Right atrium auricular region (tissue), 2 donors: ENCODE measurements around the gene HOXD8. TPM values are rescaled to one million over a fixed set of nuclear protein-coding genes. Genes with fewer than 3 reads are reported as not detected.

Experiments used
- DNase-seq: peaks from one replicate; pipeline ENCODE4 v3.0.0-alpha.2; 2019; ENCODE audit warnings: low spot score
- H3K27ac ChIP-seq, 2 donors: fragments of 200-600 bp; sonication (generic); 1 replicate in 1 of 2; 2 replicates in 1 of 2; pipeline ENCODE4 v1.5.1; 2016 to 2019
- H3K27me3 ChIP-seq, 2 donors: fragments of 200-600 bp; sonication (generic); one replicate each; pipeline versions ENCODE4 v1.5.1 to v1.6.0; 2017 to 2019
- H3K36me3 ChIP-seq: fragments of 200-600 bp; sonication (generic); one replicate; pipeline ENCODE4 v1.5.1; 2016
- H3K4me1 ChIP-seq, 2 donors: fragments of 200-600 bp; sonication (generic); one replicate each; pipeline versions ENCODE4 v1.5.1 to v1.6.0; 2017 to 2019
- H3K4me3 ChIP-seq, 2 donors: fragments of 200-600 bp; sonication (generic); 1 replicate in 1 of 2; 2 replicates in 1 of 2; pipeline ENCODE4 v1.5.1; 2017 to 2019; ENCODE audit warnings: mild to moderate bottlenecking in 1 of 2, moderate library complexity in 1 of 2
- H3K9me3 ChIP-seq, 2 donors: fragments of 200-600 bp; sonication (generic); one replicate each; pipeline ENCODE4 v1.5.1; 2019
- CTCF ChIP-seq, 2 donors: fragments of 200-600 bp; sonication (generic); IDR thresholded peaks; one replicate each; pipeline ENCODE4 v1.5.1; 2019; ENCODE audit warnings: antibody characterized with exemption in 2 of 2
- total RNA-seq, 2 donors: library from RNA; depleted of rRNA; stranded (reverse); fragments of >200 nt; gene quantifications; one replicate each; pipeline ENCODE4 v1.1.0, GENCODE V29; 2016

HOXD8 gene
- total RNA-seq, 2 donors from 2014 or later: 0.55 to 1.1 TPM

GRCh38 chr2:176147800-176148496 is 18.4 kb downstream of the HOXD8 start:
- H3K27ac ChIP-seq: no peak overlapping the region
- peaks cover 31 to 40% of the 10 kb centered on the region in 2 donors for H3K27me3 ChIP-seq
- no peak for DNase-seq
- H3K4me1 ChIP-seq: peaks cover 0 to 10% of the 10 kb centered on the region in 2 donors
- no peak overlapping the region for H3K4me3 ChIP-seq
- no peaks in the 10 kb centered on the region for H3K36me3 ChIP-seq
- no peaks in the 10 kb centered on the region for H3K9me3 ChIP-seq
- no peak for TF ChIP-seq CTCF (IDR thresholded peaks at IDR 0.05)

- peaks cover 36 to 40% of the 10 kb centered on the region in 2 donors for H3K27me3 ChIP-seq
- peaks cover 0 to 10% of the 10 kb centered on the region in 2 donors for H3K4me1 ChIP-seq
- H3K27ac ChIP-seq: no peak overlapping the region
- no peaks in the 10 kb centered on the region for H3K9me3 ChIP-seq
- H3K36me3 ChIP-seq: no peaks in the 10 kb centered on the region
- no peak for DNase-seq
- no peak for TF ChIP-seq CTCF (IDR thresholded peaks at IDR 0.05)
- no peak overlapping the region for H3K4me3 ChIP-seq
These were observed 19.4 kb downstream of the HOXD8 start for GRCh38 chr2:176148751-176149421.

GRCh38 chr2:176149481-176149938 is 20.0 kb downstream of the HOXD8 start:
- H3K9me3 ChIP-seq: no peaks in the 10 kb centered on the region
- peaks cover 0 to 10% of the 10 kb centered on the region in 2 donors for H3K4me1 ChIP-seq
- no peak overlapping the region for H3K4me3 ChIP-seq
- no peak for DNase-seq
- TF ChIP-seq CTCF (IDR thresholded peaks at IDR 0.05): no peak
- peaks cover 39 to 40% of the 10 kb centered on the region in 2 donors for H3K27me3 ChIP-seq
- no peak overlapping the region for H3K27ac ChIP-seq
- no peaks in the 10 kb centered on the region for H3K36me3 ChIP-seq

DNA sequence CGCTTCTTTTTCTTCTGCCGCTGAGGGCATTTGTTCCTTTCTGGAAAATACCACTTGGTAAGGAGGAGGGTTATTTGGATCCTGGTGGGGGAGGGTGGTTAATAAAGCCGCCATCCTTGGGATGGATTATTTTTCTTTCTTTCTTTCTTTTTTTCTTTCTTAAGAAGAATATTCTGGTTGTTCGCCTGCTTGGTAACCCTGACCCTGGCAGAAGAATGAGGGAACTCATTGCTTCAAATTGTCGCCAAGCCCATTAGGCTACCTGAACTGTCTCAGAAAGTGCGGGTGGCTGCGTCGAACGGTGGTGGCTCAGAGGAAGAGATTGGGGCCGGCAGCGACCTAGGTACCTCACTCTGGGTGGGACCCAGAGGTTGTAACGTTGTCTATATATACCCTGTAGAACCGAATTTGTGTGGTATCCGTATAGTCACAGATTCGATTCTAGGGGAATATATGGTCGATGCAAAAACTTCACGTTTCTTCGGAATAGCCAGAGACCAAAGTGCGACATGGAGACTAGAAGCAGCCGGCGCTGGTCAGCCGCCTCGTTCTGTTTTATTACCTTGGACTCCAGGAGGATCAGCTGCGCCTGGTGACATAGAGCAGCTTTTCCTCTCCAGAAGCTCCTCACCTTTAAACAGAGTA is 20.6 kb downstream of the HOXD8 start:
- H3K27me3 ChIP-seq: peaks cover 39 to 40% of the 10 kb centered on the region in 2 donors

More for the DNA sequence above, 20.6 kb downstream of the HOXD8 start:
- DNase-seq: no peak
- Histone ChIP-seq H3K4me1 (peaks cover 0 to 10% of the 10 kb centered on the region in 2 donors), H3K9me3 (no peaks in the 10 kb centered on the region), H3K36me3 (no peaks in the 10 kb centered on the region), H3K4me3 (no peak overlapping the region), H3K27ac (no peak overlapping the region)
- no peak for TF ChIP-seq CTCF (IDR thresholded peaks at IDR 0.05)
